GM19023 (cell line): ENCODE measurements around the gene AMH.

ENCODE experiments used
- ATAC-seq: cut with Tn5 transposase; IDR thresholded peaks from one replicate; pipeline ENCODE4 v1.9.1; 2021; ENCODE audit warnings: mild to moderate bottlenecking, moderate library complexity; ENCODE audit not compliant: unreplicated experiment

AMH gene

GRCh38 chr19:2282862-2283237 is 33.7 kb downstream of the AMH start:
- no peak for ATAC-seq

DNA sequence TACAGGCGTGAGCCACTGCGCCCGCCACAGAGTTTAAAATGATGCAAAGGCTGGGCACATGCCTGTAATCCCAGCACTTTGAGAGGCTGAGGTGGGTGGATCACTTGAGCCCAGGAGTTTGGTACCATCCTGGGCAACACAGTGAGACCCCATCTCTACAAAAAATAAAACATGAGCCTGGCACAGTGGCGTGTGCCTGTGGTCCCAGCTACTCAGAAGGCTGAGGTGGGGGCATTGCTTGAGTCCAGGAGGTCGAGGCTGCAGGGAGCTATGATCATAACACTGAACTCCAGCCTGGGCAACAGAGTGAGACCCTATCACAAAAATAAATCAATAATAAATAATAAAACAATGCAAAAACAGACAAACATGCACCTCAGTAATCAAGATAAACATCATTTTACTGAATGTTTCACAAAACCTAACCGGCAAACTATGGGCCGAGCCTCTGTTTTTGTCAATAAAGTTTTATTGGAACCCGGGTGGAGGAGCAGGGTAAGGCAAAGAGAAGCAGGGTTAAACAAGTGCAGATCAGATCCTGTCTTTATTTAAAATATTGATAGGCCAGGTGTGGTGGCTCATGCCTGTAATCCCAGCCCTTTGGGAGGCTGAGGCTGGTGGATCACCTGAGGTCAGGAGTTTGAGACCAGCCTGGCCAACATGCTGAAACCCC is 34.8 kb downstream of the AMH start:
- no peak for ATAC-seq

GRCh38 chr19:2286402-2287140 is 37.4 kb downstream of the AMH start:
- no peak for ATAC-seq

- ATAC-seq = no peak
These were observed 38.6 kb downstream of the AMH start for GRCh38 chr19:2287585-2288337.

GRCh38 chr19:2288338-2288817 is 39.3 kb downstream of the AMH start:
- ATAC-seq = no peak

DNA sequence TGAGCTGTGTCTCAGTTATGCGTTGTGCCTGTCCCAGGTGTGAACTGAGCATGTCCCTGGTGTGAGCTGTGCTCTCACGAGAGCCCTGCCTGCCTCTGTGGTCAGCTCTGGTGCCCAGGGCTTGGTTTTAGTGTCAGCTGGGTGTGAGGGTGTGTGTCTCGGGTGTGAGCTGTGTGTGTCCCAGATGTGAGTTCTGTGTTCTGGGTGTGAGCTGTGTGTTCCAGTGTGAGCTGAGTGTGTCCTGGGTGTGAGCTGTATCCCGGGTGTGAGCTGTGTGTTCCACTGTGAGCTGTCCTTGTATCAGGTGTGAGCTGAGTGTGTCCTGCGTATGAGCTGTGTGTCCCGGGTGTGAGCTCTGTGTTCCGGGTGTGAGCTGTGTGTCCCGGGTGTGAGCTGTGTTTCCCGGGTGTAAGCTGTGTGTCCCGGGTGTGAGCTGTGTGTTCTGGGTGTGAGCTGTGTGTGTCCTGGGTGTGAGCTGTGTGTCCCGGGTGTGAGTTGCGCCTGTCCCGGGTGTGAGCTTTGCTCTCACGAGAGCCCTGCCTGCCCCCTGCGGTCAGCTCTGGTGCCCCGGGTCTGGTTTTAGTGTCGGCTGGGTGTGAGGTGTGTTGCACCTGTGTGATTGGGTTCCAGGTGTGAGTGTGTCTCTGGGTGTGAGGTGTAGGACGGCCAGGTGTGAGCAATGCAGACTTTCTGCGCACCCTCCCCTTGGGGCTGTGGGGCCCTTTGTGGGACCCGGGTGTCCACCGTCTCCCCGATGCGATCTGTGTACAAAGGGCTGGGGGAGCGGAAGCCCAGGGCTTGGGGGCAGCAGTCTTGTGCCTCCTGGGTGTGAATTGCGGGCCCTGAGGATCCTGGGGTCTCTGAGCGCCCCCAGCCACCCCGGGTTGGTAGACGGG is 39.9 kb downstream of the AMH start:
- no peak for ATAC-seq

DNA sequence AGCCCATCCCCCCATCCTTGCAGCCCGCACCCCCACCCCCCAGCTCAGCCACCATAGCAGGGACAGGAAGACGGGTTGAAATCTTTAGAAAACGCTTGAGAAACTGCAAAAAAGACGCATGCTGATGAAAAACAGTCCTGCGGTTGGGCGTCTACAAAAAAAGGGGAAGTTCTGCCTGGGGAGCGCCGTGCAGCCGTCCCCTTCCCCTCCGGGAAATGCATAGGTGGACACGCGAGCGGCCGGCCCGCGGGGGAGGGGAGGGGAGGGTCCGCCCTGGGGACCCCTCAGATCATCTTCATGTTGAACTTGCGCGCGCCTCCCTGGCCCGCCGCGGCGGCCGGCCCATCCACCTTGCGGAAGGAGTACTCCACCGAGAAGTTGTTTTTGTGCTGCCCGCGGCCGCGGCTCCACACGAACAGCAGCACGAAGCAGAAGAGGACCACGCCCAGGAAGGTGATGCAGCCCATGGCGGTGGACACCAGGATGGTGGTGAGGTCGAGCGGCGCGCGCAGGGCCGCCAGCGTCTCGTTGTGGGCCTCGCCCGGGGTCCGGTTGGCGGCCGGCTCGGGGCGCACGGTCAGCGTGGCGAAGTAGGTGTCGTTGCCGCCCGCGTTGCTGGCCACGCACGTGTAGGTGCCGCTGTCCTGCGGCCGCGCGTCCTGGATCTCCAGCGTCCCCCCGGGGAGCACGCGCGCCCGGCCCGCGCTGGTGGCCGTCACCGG is 40.8 kb downstream of the AMH start:
- no peak for ATAC-seq

DNA sequence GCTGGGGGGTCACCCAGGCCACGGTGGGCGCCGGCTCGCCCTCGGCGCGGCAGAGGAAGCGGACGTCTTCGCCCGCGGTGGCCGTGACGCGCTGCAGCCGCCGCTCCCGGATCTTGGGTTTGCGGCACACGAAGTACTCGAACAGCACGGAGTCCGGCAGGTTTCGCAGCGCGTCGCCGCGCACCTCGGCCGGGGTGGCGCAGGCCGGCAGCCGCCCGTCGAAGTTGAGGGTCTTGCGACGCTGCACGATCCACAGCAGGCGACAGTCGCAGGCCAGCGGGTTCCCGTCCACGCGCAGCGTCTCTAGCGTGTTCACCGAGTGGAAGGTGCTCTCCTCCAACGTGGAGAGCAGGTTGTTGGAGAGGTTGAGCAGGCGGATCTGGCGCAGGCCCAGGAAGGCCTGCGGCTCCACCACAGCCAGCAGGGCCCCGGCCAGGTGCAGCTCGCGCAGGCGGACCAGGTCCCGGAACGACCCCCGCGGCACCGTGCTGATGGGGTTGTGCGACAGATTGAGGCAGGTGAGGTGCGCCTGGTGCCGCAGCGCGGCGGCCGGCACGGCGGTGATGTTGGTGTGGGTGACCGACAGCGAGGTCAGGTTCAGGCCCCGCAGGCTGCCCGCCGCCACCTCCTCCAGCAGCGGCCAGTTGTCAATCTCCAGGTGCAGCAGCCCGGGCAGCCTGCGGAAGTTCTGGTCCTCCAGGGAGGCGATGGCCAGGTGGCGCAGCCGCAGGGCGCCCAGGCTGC is 41.5 kb downstream of the AMH start:
- ATAC-seq = no peak

GRCh38 chr19:2291185-2291751 is 42.1 kb downstream of the AMH start:
- no peak for ATAC-seq

- ATAC-seq = no peak
These were observed 45.7 kb downstream of the AMH start for GRCh38 chr19:2294687-2295335.

DNA sequence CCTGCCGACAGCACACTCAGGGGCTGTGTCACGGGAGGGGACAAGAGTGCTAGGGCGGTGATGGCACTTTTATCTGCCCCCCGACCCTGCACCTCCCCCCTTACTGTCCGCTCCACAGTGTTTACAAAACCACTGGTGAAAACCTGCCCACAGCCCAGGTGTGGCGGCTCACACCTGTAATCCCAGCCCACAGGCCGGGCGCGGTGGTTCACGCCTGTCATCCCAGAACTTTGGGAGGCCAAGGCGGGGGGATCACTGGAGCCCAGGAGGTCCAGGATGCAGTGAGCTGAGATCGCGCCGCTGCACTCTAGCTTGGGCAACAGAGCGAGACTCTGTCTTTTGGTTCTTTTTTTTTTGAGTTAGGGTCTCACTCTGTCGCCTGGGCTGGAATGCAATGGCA is 47.0 kb downstream of the AMH start:
- ATAC-seq = no peak

GRCh38 chr19:2300533-2300932 is 51.4 kb downstream of the AMH start:
- no peak for ATAC-seq
